NCI-H146 (cell line): Measurements from ENCODE around the gene TFAM.

Source experiments
- DNase-seq: peaks from one replicate; lab custom pipeline; 2025; lab: John Stamatoyannopoulos, UW

The TFAM gene

GRCh38 chr10:58433571-58433970, 48.4 kb downstream of the TFAM start:
- no peak for DNase-seq

- DNase-seq, result no peak
Measured at GRCh38 chr10:58435297-58435985, 50.2 kb downstream of the TFAM start.

GRCh38 chr10:58436071-58436470, 50.9 kb downstream of the TFAM start:
- no peak for DNase-seq

GRCh38 chr10:58438340-58438871, 53.2 kb downstream of the TFAM start:
- no peak for DNase-seq

- no peak for DNase-seq
Measured at GRCh38 chr10:58438986-58439385, 53.8 kb downstream of the TFAM start.

- no peak for DNase-seq
Measured at GRCh38 chr10:58439632-58440364, 54.6 kb downstream of the TFAM start.

- no peak for DNase-seq
Measured at GRCh38 chr10:58440484-58440883, 55.3 kb downstream of the TFAM start.

GRCh38 chr10:58444321-58444720, 59.1 kb downstream of the TFAM start:
- DNase-seq, result no peak

- no peak for DNase-seq
Measured at GRCh38 chr10:58444876-58445275, 59.7 kb downstream of the TFAM start.

- DNase-seq, result no peak
Measured at GRCh38 chr10:58448121-58448935, 63.1 kb downstream of the TFAM start.
